HEK293 (cell line): Measurements from ENCODE around the gene CHID1.

Experiments used
- CTCF ChIA-PET: fragments of 350-600 bp; formaldehyde crosslinking; extraction: SDS; loops from one replicate; lab custom pipeline; 2021; ENCODE audit warnings: antibody characterized with exemption; lab: Yijun Ruan, JAX
- POLR2A ChIA-PET: fragments of 300-600 bp; formaldehyde crosslinking; extraction: SDS; loops from one replicate; lab custom pipeline; 2020; ENCODE audit warnings: antibody characterized with exemption, inconsistent platforms; lab: Yijun Ruan, JAX
- H3K27ac ChIP-seq: fragments of 200-500 bp; sonication (Bioruptor generic); 2 replicates; pipeline ENCODE4 v1.5.1; 2014; ENCODE audit warnings: low read depth, low read length, control low read depth, inconsistent platforms; ENCODE audit errors: extremely low read depth
- H3K36me3 ChIP-seq, 2 experiments: fragments of 200-500 bp in 1 of 2; sonication (Bioruptor generic) in 1 of 2; 1 replicate in 1 of 2; 2 replicates in 1 of 2; pipeline ENCODE4 v1.5.1; 2014 to 2017; ENCODE audit warnings: inconsistent platforms in 2 of 2, low read length in 2 of 2; ENCODE audit not compliant: control insufficient read depth in 2 of 2, insufficient read depth in 1 of 2
- H3K4me1 ChIP-seq: fragments of 200-500 bp; sonication (Bioruptor generic); 2 replicates; pipeline ENCODE4 v1.5.1; 2014; ENCODE audit warnings: mild to moderate bottlenecking, low read length, inconsistent platforms; ENCODE audit not compliant: control insufficient read depth, insufficient read depth
- H3K4me3 ChIP-seq: 2 replicates; pipeline ENCODE4 v1.5.1; 2011; ENCODE audit warnings: low read depth, mild to moderate bottlenecking, control low read depth, low read length, moderate library complexity
- H3K9me3 ChIP-seq: fragments of 200-500 bp; sonication (Bioruptor generic); 2 replicates; pipeline ENCODE4 v1.5.1; 2014; ENCODE audit warnings: low read depth, low read length, inconsistent platforms; ENCODE audit not compliant: control insufficient read depth, insufficient read depth
- EGR2 ChIP-seq: fragments of 450-650 bp; formaldehyde crosslinking; IDR thresholded peaks from 2 replicates; pipeline ENCODE4 v1.5.1; 2016; ENCODE audit warnings: low read depth, missing biosample characterization, missing genetic modification characterization
- FEZF1 ChIP-seq: fragments of 450-650 bp; formaldehyde crosslinking; IDR thresholded peaks from 2 replicates; pipeline ENCODE4 v1.5.1; 2016; ENCODE audit warnings: missing biosample characterization, missing genetic modification characterization
- HIC1 ChIP-seq: fragments of 450-650 bp; formaldehyde crosslinking; IDR thresholded peaks from 2 replicates; pipeline ENCODE4 v1.5.1; 2016; ENCODE audit warnings: missing biosample characterization, missing genetic modification characterization
- HOXA7 ChIP-seq: sonication (generic); formaldehyde crosslinking; IDR thresholded peaks from 2 replicates; pipeline ENCODE4 v1.8.1; 2022; ENCODE audit warnings: missing genetic modification reagents, borderline replicate concordance
- PRDM1 ChIP-seq: fragments of 450-650 bp; formaldehyde crosslinking; IDR thresholded peaks from 2 replicates; pipeline ENCODE4; 2016; ENCODE audit warnings: missing biosample characterization, missing genetic modification characterization
- TRIM28 ChIP-seq: IDR thresholded peaks from 2 replicates; pipeline ENCODE4 v1.6.1; 2011; ENCODE audit warnings: low read length, control low read depth, borderline replicate concordance
- YY1 ChIP-seq: fragments of 450-650 bp; formaldehyde crosslinking; IDR thresholded peaks from 2 replicates; pipeline ENCODE4 v1.5.1; 2018; ENCODE audit warnings: missing biosample characterization, missing genetic modification characterization
- ZBTB17 ChIP-seq: fragments of 450-650 bp; formaldehyde crosslinking; IDR thresholded peaks from 2 replicates; pipeline ENCODE4 v1.5.1; 2016; ENCODE audit warnings: missing biosample characterization, missing genetic modification characterization
- ZNF121 ChIP-seq: fragments of 450-650 bp; formaldehyde crosslinking; IDR thresholded peaks from 2 replicates; pipeline ENCODE4 v1.5.1; 2016; ENCODE audit warnings: missing biosample characterization, missing genetic modification characterization
- ZNF266 ChIP-seq: fragments of 450-650 bp; formaldehyde crosslinking; IDR thresholded peaks from 2 replicates; pipeline ENCODE4 v1.5.1; 2016; ENCODE audit warnings: missing biosample characterization, missing genetic modification characterization, low read depth
- ZNF433 ChIP-seq: fragments of 450-650 bp; formaldehyde crosslinking; IDR thresholded peaks from 2 replicates; pipeline ENCODE4 v1.5.1; 2016; ENCODE audit warnings: missing biosample characterization, missing genetic modification characterization, low read depth
- ZNF629 ChIP-seq: fragments of 450-650 bp; formaldehyde crosslinking; IDR thresholded peaks from 2 replicates; pipeline ENCODE4 v1.5.1; 2017; ENCODE audit warnings: missing biosample characterization, missing genetic modification characterization
- ZNF670 ChIP-seq: fragments of 450-650 bp; formaldehyde crosslinking; IDR thresholded peaks from 2 replicates; pipeline ENCODE4 v1.5.1; 2016; ENCODE audit warnings: missing biosample characterization, missing genetic modification characterization, low read depth
- ZNF677 ChIP-seq: fragments of 450-650 bp; IDR thresholded peaks from 2 replicates; pipeline ENCODE4 v1.5.0; 2018; ENCODE audit warnings: missing biosample characterization, mild to moderate bottlenecking, missing genetic modification characterization, moderate library complexity
- ZNF791 ChIP-seq: fragments of 450-650 bp; formaldehyde crosslinking; IDR thresholded peaks from 2 replicates; pipeline ENCODE4 v1.5.1; 2016; ENCODE audit warnings: missing biosample characterization, missing genetic modification characterization
- ZNF837 ChIP-seq: fragments of 450-650 bp; formaldehyde crosslinking; IDR thresholded peaks from 2 replicates; pipeline ENCODE4 v1.5.1; 2016; ENCODE audit warnings: missing biosample characterization, missing genetic modification characterization
- ZNF843 ChIP-seq: fragments of 450-650 bp; formaldehyde crosslinking; IDR thresholded peaks from 2 replicates; pipeline ENCODE4 v1.5.1; 2016; ENCODE audit warnings: missing biosample characterization, missing genetic modification characterization
- ZSCAN23 ChIP-seq: fragments of 450-650 bp; formaldehyde crosslinking; IDR thresholded peaks from 2 replicates; pipeline ENCODE4 v1.5.1; 2016; ENCODE audit warnings: missing biosample characterization, missing genetic modification characterization
- TF ChIP-seq, protein P1 (sequence below): fragments of 450-650 bp; formaldehyde crosslinking; IDR thresholded peaks from 2 replicates; pipeline ENCODE4 v1.5.1; 2016; ENCODE audit warnings: missing biosample characterization, missing genetic modification characterization
- TF ChIP-seq, protein P2 (sequence below): fragments of 450-650 bp; formaldehyde crosslinking; IDR thresholded peaks from 2 replicates; pipeline ENCODE4 v1.5.1; 2017; ENCODE audit warnings: missing biosample characterization, missing genetic modification characterization
- TF ChIP-seq, protein P3 (sequence below): fragments of 450-650 bp; formaldehyde crosslinking; IDR thresholded peaks from 2 replicates; pipeline ENCODE4 v1.5.1; 2016; ENCODE audit warnings: missing biosample characterization, missing genetic modification characterization

Gene CHID1

GRCh38 chr11:959608-960007 is 49.0 kb upstream of the CHID1 start:
- peaks cover 0 to 71% of the 10 kb centered on the region in 2 experiments; a peak in 2 of 3 replicates for H3K36me3 ChIP-seq
- TF ChIP-seq ZSCAN23 (tag by site-specific recombination) (no peak), ZNF837 (no peak), ZNF266 (tag by site-specific recombination) (no peak), YY1 (tag by site-specific recombination) (no peak), HIC1 (tag by site-specific recombination) (no peak), HOXA7 (CRISPR knock-in tag) (no peak), ZNF677 (tag by site-specific recombination) (no peak)
- TF ChIP-seq, protein P1, sequence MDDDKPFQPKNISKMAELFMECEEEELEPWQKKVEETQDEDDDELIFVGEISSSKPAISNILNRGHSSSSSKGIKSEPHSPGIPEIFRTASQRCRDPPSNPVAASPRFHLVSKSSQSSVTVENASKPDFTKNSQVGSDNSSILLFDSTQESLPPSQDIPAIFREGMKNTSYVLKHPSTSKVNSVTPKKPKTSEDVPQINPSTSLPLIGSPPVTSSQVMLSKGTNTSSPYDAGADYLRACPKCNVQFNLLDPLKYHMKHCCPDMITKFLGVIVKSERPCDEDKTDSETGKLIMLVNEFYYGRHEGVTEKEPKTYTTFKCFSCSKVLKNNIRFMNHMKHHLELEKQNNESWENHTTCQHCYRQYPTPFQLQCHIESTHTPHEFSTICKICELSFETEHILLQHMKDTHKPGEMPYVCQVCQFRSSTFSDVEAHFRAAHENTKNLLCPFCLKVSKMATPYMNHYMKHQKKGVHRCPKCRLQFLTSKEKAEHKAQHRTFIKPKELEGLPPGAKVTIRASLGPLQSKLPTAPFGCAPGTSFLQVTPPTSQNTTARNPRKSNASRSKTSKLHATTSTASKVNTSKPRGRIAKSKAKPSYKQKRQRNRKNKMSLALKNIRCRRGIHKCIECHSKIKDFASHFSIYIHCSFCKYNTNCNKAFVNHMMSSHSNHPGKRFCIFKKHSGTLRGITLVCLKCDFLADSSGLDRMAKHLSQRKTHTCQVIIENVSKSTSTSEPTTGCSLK (tag by site-specific recombination): no peak
- no peak overlapping the region for H3K27ac ChIP-seq
- H3K4me3 ChIP-seq: no peak overlapping the region
- H3K4me1 ChIP-seq: no peaks in the 10 kb centered on the region
- ChIA-PET POLR2A (no interaction called here), CTCF (no interaction called here)
- no peaks in the 10 kb centered on the region for H3K9me3 ChIP-seq

GRCh38 chr11:959027-959426 is 48.4 kb upstream of the CHID1 start:
- Histone ChIP-seq H3K36me3 (peaks cover 0 to 68% of the 10 kb centered on the region in 2 experiments; a peak in 2 of 3 replicates), H3K4me3 (no peak overlapping the region), H3K27ac (no peak overlapping the region), H3K4me1 (no peaks in the 10 kb centered on the region), H3K9me3 (no peaks in the 10 kb centered on the region)
- CTCF ChIA-PET: no interaction called here
- TF ChIP-seq EGR2 (tag by site-specific recombination) (no peak), TRIM28 (no peak), PRDM1 (tag by site-specific recombination) (no peak), ZNF791 (tag by site-specific recombination) (no peak), ZNF629 (no peak), ZBTB17 (tag by site-specific recombination) (no peak), ZNF121 (tag by site-specific recombination) (no peak), ZNF843 (tag by site-specific recombination) (no peak), ZNF670 (tag by site-specific recombination) (no peak), FEZF1 (no peak), ZNF677 (tag by site-specific recombination) (no peak), ZSCAN23 (tag by site-specific recombination) (no peak), ZNF433 (tag by site-specific recombination) (no peak)
- TF ChIP-seq, protein P2, sequence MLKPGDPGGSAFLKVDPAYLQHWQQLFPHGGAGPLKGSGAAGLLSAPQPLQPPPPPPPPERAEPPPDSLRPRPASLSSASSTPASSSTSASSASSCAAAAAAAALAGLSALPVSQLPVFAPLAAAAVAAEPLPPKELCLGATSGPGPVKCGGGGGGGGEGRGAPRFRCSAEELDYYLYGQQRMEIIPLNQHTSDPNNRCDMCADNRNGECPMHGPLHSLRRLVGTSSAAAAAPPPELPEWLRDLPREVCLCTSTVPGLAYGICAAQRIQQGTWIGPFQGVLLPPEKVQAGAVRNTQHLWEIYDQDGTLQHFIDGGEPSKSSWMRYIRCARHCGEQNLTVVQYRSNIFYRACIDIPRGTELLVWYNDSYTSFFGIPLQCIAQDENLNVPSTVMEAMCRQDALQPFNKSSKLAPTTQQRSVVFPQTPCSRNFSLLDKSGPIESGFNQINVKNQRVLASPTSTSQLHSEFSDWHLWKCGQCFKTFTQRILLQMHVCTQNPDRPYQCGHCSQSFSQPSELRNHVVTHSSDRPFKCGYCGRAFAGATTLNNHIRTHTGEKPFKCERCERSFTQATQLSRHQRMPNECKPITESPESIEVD (tag by site-specific recombination): no peak
- TF ChIP-seq, protein P3, sequence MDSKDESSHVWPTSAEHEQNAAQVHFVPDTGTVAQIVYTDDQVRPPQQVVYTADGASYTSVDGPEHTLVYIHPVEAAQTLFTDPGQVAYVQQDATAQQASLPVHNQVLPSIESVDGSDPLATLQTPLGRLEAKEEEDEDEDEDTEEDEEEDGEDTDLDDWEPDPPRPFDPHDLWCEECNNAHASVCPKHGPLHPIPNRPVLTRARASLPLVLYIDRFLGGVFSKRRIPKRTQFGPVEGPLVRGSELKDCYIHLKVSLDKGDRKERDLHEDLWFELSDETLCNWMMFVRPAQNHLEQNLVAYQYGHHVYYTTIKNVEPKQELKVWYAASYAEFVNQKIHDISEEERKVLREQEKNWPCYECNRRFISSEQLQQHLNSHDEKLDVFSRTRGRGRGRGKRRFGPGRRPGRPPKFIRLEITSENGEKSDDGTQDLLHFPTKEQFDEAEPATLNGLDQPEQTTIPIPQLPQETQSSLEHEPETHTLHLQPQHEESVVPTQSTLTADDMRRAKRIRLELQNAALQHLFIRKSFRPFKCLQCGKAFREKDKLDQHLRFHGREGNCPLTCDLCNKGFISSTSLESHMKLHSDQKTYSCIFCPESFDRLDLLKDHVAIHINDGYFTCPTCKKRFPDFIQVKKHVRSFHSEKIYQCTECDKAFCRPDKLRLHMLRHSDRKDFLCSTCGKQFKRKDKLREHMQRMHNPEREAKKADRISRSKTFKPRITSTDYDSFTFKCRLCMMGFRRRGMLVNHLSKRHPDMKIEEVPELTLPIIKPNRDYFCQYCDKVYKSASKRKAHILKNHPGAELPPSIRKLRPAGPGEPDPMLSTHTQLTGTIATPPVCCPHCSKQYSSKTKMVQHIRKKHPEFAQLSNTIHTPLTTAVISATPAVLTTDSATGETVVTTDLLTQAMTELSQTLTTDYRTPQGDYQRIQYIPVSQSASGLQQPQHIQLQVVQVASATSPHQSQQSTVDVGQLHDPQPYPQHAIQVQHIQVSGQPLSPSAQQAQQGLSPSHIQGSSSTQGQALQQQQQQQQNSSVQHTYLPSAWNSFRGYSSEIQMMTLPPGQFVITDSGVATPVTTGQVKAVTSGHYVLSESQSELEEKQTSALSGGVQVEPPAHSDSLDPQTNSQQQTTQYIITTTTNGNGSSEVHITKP (tag by site-specific recombination): no peak
- POLR2A ChIA-PET: no interaction called here
